ENCODE measurements around the gene OR4K14. TPM values are rescaled to one million over a fixed set of nuclear protein-coding genes. Genes with fewer than 3 reads are reported as not detected.
"Not testable (repeated sequence)": the region's sequence is repeated elsewhere in the genome, so short reads cannot be mapped to it uniquely, and the experiment has no call there.

The OR4K14 gene
- total and polyA plus RNA-seq, 2 of the 4 experiments (the other 2 are of a cell fraction) = not detected

DNA sequence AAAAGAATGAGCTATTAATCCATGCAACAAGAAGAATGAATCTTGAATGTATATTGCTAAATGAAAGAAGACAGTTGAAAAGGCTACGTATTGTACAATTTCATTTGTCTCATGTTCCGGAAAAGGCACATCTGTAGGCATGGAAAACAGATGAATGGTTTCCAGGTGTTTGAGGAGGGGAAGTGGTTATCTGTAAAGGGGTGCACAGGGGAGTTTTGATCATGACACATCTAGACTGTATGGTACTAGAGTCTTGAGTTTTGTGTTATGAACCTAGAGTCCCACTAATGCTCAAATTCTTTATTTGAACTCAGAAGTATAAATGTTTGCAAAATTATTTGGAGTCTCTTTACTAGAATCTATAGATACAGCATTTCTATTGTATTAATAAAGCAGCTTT, 49.4 kb downstream of the OR4K14 start:
- H2BK20ac ChIP-seq (ENCODE audit: low read depth, low read length); ATAC-seq (ENCODE audit: low read depth); H2BK5ac ChIP-seq (ENCODE audit: low read depth, low read length, poor library complexity, severe bottlenecking); dilution Hi-C loops (cut with HindIII; ENCODE audit: low sequenced_read_pairs, unreplicated experiment); H2AFZ ChIP-seq (replicated peaks; ENCODE audit: low read length, poor library complexity); H3K14ac ChIP-seq (replicated peaks; ENCODE audit: low read depth, low read length); BruUV-seq (replicated peaks); H3K4me1 ChIP-seq (ENCODE audit: control insufficient read depth, insufficient read depth, low read length); H3K9me1 ChIP-seq (ENCODE audit: insufficient read depth, low read length); H2BK15ac ChIP-seq (ENCODE audit: low read depth, low read length); H4K8ac ChIP-seq (ENCODE audit: low read depth in 2 of 2, low read length in 2 of 2); H3K9me3 ChIP-seq (ENCODE audit: control insufficient read depth, insufficient read depth, low read length); H2AK9ac ChIP-seq (replicated peaks; ENCODE audit: low read depth, low read length, poor library complexity); H3K9ac ChIP-seq (ENCODE audit: low read depth, low read length); H2AK5ac ChIP-seq (ENCODE audit: low read depth, low read length); in situ Hi-C loops (cut with MboI; ENCODE audit: low sequenced_read_pairs); POLR2A ChIA-PET (ENCODE audit: unreplicated experiment); H3K4ac ChIP-seq (ENCODE audit: low read depth, low read length); H3K56ac ChIP-seq (ENCODE audit: extremely low read depth, insufficient read depth, low read length); H4K91ac ChIP-seq (ENCODE audit: insufficient read depth, low read depth, low read length); H3K4me3 ChIP-seq (ENCODE audit: insufficient read depth, low read depth, low read length); H3K27me3 ChIP-seq (ENCODE audit: control insufficient read depth, insufficient read depth, low read length); H3K23ac ChIP-seq (ENCODE audit: low read depth, low read length); H3K27ac ChIP-seq (ENCODE audit: insufficient read depth, low read length); H3K18ac ChIP-seq (ENCODE audit: low read depth, low read length); intact Hi-C loops (cut with micrococcal nuclease); H4K20me1 ChIP-seq (ENCODE audit: insufficient read depth, low read length); H4K5ac ChIP-seq (ENCODE audit: low read depth, low read length); H2BK120ac ChIP-seq (ENCODE audit: low read depth, low read length); H3K4me2 ChIP-seq (ENCODE audit: low read depth, low read length); CTCF ChIA-PET; H3K36me3 ChIP-seq (ENCODE audit: control insufficient read depth, insufficient read depth, low read length); H3K79me1 ChIP-seq (ENCODE audit: low read depth in 1 of 2, low read length in 2 of 2); DNase-seq: not testable (repeated sequence)
- 27% methylated on average over 2 of the region's 2 CpGs; no CpG with 5 or more reads in 1 of the 2 experiments for WGBS, 2 experiments (ENCODE audit: extremely low coverage in 2 of 2, insufficient read length in 1 of 2)

Other genes starting within 250 kb of the OR4K14 start
- gene OR4M1, start 245.8 kb downstream of the OR4K14 start, total RNA-seq (2012; rRNA removed) = not detected in 2 replicates
- not detected in 2 replicates for gene OR4M1, start 245.8 kb downstream of the OR4K14 start, polyA plus RNA-seq (2012; rRNA removed)
- gene OR4N2, start 215.5 kb downstream of the OR4K14 start, total RNA-seq (2012; rRNA removed) = not detected in 2 replicates
- gene OR4N2, start 215.5 kb downstream of the OR4K14 start, polyA plus RNA-seq (2012; rRNA removed) = not detected in 2 replicates
- gene OR4K2, start 144.2 kb downstream of the OR4K14 start, total RNA-seq (2012; rRNA removed) = not detected in 2 replicates
- gene OR4K2, start 144.2 kb downstream of the OR4K14 start, polyA plus RNA-seq (2012; rRNA removed) = not detected in 2 replicates
- not detected in 2 replicates for gene OR4K5, start 98.7 kb downstream of the OR4K14 start, total RNA-seq (2012; rRNA removed)
- gene OR4K5, start 98.7 kb downstream of the OR4K14 start, polyA plus RNA-seq (2012; rRNA removed) = not detected in 2 replicates
- not detected in 2 replicates for gene OR4K1, start 88.4 kb downstream of the OR4K14 start, total RNA-seq (2012; rRNA removed)
- not detected in 2 replicates for gene OR4K1, start 88.4 kb downstream of the OR4K14 start, polyA plus RNA-seq (2012; rRNA removed)
- gene OR4K15, start 43.7 kb downstream of the OR4K14 start, total RNA-seq (2012; rRNA removed) = not detected in 2 replicates
- gene OR4K15, start 43.7 kb downstream of the OR4K14 start, polyA plus RNA-seq (2012; rRNA removed) = not detected in 2 replicates
- gene OR4Q2, start 17.1 kb downstream of the OR4K14 start, total RNA-seq (2012; rRNA removed) = not detected in 2 replicates
- gene OR4Q2, start 17.1 kb downstream of the OR4K14 start, polyA plus RNA-seq (2012; rRNA removed) = not detected in 2 replicates
- not detected in 2 replicates for gene OR4K13, start 16.7 kb upstream of the OR4K14 start, total RNA-seq (2012; rRNA removed)
- not detected in 2 replicates for gene OR4K13, start 16.7 kb upstream of the OR4K14 start, polyA plus RNA-seq (2012; rRNA removed)
- not detected in 2 replicates for gene OR4L1, start 40.7 kb upstream of the OR4K14 start, total RNA-seq (2012; rRNA removed)
- not detected in 2 replicates for gene OR4L1, start 40.7 kb upstream of the OR4K14 start, polyA plus RNA-seq (2012; rRNA removed)
- not detected in 2 replicates for gene OR4K17, start 91.4 kb upstream of the OR4K14 start, total RNA-seq (2012; rRNA removed)
- gene OR4K17, start 91.4 kb upstream of the OR4K14 start, polyA plus RNA-seq (2012; rRNA removed) = not detected in 2 replicates
- gene OR4N5, start 119.5 kb upstream of the OR4K14 start, total RNA-seq (2012; rRNA removed) = not detected in 2 replicates
- not detected in 2 replicates for gene OR4N5, start 119.5 kb upstream of the OR4K14 start, polyA plus RNA-seq (2012; rRNA removed)
- gene OR11G2, start 171.6 kb upstream of the OR4K14 start, total RNA-seq (2012; rRNA removed) = not detected in 2 replicates
- not detected in 2 replicates for gene OR11G2, start 171.6 kb upstream of the OR4K14 start, polyA plus RNA-seq (2012; rRNA removed)
- not detected in 2 replicates for gene OR11H6, start 204.4 kb upstream of the OR4K14 start, total RNA-seq (2012; rRNA removed)
- not detected in 2 replicates for gene OR11H6, start 204.4 kb upstream of the OR4K14 start, polyA plus RNA-seq (2012; rRNA removed)
- not detected in 2 replicates for gene OR11H7, start 209.7 kb upstream of the OR4K14 start, total RNA-seq (2012; rRNA removed)
- gene OR11H7, start 209.7 kb upstream of the OR4K14 start, polyA plus RNA-seq (2012; rRNA removed) = not detected in 2 replicates
- gene OR11H4, start 220.0 kb upstream of the OR4K14 start, total RNA-seq (2012; rRNA removed) = not detected in 2 replicates
- not detected in 2 replicates for gene OR11H4, start 220.0 kb upstream of the OR4K14 start, polyA plus RNA-seq (2012; rRNA removed)